Activated CD4-positive, alpha-beta T cell treated with anti-CD3 and anti-CD28 coated beads, Interleukin-2, amount 10 ng/mL, durations not matched to agents 24 days and 14 days (primary cell): Measurements from ENCODE around the gene CEBPG. TPM values are rescaled to one million over a fixed set of nuclear protein-coding genes. Genes with fewer than 3 reads are reported as not detected.

ENCODE experiments used
- DNase-seq: peaks from one replicate; pipeline ENCODE4 v3.0.0; 2022
- H3K27ac Mint-ChIP-seq: one replicate; pipeline ENCODE4 v1.8.0; 2022; ENCODE audit warnings: mild to moderate bottlenecking, mixed read lengths
- H3K27me3 Mint-ChIP-seq: one replicate; pipeline ENCODE4 v1.8.0; 2022; ENCODE audit warnings: mixed read lengths
- H3K36me3 Mint-ChIP-seq: one replicate; pipeline ENCODE4 v1.8.0; 2022; ENCODE audit warnings: low read depth, mild to moderate bottlenecking, mixed read lengths
- H3K4me1 Mint-ChIP-seq: one replicate; pipeline ENCODE4 v1.8.0; 2021; ENCODE audit warnings: mixed read lengths
- H3K4me3 Mint-ChIP-seq: one replicate; pipeline ENCODE4 v1.8.0; 2022; ENCODE audit warnings: mild to moderate bottlenecking, moderate library complexity, mixed read lengths
- H3K9me3 Mint-ChIP-seq: one replicate; pipeline ENCODE4 v1.8.0; 2021; ENCODE audit warnings: mixed read lengths
- intact Hi-C: fragments of 100-400 bp; cut with micrococcal nuclease; formaldehyde crosslinking; loops from one replicate; pipeline ENCODE4 v1.15.1; 2023
- total RNA-seq: library from RNA; stranded (reverse); gene quantifications from 2 replicates; pipeline ENCODE4 v1.2.3, GENCODE V29; 2022

The CEBPG gene
- total RNA-seq, 1 donor from 2014 or later = 29.7 TPM

DNA sequence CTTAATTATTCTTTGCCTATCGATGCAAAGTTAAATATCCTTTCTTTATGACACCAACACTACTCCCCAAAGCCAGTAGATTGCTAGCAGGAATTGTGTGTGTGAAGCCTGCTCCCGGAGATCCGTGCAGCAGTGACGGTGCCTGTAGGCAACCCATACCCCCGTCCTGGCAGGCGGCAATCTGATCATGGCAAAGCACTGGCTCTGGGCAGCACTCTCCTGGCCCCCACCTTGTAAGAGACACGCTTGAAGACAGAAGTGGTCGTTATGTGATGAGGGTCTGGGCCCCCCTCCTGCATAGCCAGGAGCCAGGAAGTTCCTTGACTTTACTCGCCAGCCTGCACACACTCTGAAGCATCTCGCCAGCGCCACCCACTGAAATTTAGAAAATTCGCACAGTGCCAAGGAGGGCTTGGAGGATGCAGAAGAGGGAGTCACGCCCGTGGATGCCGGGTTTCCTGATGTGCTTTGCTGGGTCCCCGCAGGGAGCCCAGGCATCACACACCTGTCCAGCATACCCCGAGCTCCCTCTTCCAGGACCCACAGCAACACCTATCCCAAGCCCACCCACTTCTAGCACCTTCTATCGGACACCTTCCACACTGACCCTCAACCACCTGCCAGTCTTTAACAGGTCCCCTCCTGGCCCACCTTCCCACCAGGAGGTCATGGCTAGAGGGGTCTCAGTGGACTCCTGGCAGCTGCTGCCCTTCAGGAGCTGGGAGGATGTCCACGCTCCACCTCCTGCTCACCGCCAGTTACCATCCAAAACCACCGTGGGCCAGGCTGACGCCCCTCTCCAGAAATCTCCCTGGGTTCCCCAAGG lies 54.5 kb downstream of the CEBPG start:
- H3K27ac Mint-ChIP-seq = no peak overlapping the region
- no peaks in the 10 kb centered on the region for H3K9me3 Mint-ChIP-seq
- intact Hi-C loops = no loop called here

DNA sequence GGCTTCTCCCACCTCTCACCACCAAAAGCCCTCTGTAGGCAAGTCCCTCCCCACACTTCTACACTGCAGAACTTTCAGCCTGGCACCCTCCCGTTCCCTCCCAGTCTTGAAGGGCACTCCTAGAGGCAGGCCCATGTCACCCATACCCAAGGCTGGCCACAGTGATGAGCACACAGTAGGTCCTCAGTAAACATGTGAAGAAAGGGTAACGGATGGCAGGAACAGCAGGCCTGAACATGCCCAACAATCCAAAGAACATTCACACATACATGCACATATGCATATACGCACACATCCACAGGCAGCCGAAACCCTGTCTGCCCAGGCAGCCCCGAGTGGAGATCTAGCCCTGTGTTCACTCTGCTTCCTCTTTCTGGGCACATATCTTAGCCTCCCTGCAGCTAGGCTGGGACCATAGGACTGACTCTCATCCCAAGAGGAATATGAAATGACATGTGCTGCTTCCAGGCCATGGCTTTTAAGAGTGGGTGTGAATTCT lies 55.2 kb downstream of the CEBPG start:
- Mint-ChIP-seq H3K9me3 (no peaks in the 10 kb centered on the region), H3K27me3 (peaks cover 2% of the 10 kb centered on the region), H3K27ac (no peak overlapping the region), H3K4me1 (no peaks in the 10 kb centered on the region), H3K4me3 (no peak overlapping the region), H3K36me3 (no peaks in the 10 kb centered on the region)
- no peak for DNase-seq
- intact Hi-C loops = no loop called here

More for the DNA sequence above, 54.5 kb downstream of the CEBPG start:
- Mint-ChIP-seq H3K36me3 (no peaks in the 10 kb centered on the region), H3K4me3 (no peak overlapping the region), H3K4me1 (no peaks in the 10 kb centered on the region), H3K27me3 (peaks cover 2% of the 10 kb centered on the region)
- DNase-seq = no peak

DNA sequence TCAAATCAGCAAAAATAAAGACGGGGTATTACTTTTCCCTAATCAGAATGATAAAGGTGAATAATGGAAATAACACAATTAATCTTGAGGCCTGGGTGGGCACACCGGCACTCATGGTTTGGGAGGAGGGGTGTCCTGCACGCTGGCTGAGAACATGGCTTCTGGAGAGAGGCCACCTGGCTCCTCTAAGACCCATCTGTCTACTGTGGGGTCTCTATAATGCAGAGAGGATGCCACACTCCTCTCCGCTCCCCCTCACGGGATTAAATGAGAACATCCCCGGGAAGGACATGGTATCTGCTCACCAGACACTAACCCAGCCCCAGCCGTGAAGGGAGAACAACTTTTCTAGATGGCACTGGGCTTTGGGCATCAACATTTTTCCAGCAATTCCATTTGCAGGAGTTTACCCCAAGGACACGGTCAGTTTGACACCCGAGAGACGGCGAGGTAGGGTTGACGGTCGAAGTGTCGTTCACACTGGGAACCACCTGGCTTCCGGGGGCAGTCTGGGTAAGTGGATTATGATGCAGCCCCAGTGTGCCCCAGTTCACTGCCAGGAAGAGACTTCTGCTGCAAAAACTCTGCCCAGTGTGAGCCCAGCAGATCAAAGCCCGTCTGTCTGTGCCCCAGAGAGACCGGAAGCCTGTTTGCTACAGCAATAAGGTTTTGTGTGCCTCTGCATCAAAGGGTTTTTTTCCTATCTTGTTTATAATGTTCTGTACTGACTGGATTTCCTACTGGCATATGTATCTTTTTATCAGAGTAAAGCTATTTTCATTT lies 56.6 kb downstream of the CEBPG start:
- Mint-ChIP-seq H3K27me3 (peaks cover 2% of the 10 kb centered on the region), H3K36me3 (no peaks in the 10 kb centered on the region), H3K4me3 (no peak overlapping the region), H3K9me3 (no peaks in the 10 kb centered on the region), H3K4me1 (no peaks in the 10 kb centered on the region), H3K27ac (no peak overlapping the region)
- intact Hi-C loops = loop anchor here (1.0 kb wide), 1 partner anchor 341 kb away; no protein-coding TSS in a partner anchor
- DNase-seq = no peak

- H3K9me3 Mint-ChIP-seq = no peaks in the 10 kb centered on the region
- DNase-seq = peak; percentile 88
- H3K27ac Mint-ChIP-seq = no peak overlapping the region
- no peaks in the 10 kb centered on the region for H3K36me3 Mint-ChIP-seq
- no peak overlapping the region for H3K4me3 Mint-ChIP-seq
- intact Hi-C loops = loop anchor here (1.0 kb wide), 1 partner anchor 341 kb away; no protein-coding TSS in a partner anchor
- peaks cover 2% of the 10 kb centered on the region for H3K27me3 Mint-ChIP-seq
- no peaks in the 10 kb centered on the region for H3K4me1 Mint-ChIP-seq
Observed at GRCh38 chr19:33430674-33431277, 57.3 kb downstream of the CEBPG start.

- Mint-ChIP-seq H3K4me3 (no peak overlapping the region), H3K4me1 (no peaks in the 10 kb centered on the region), H3K36me3 (no peaks in the 10 kb centered on the region), H3K9me3 (no peaks in the 10 kb centered on the region), H3K27me3 (peaks cover 2% of the 10 kb centered on the region), H3K27ac (no peak overlapping the region)
- no peak for DNase-seq
- intact Hi-C loops = no loop called here
Observed at GRCh38 chr19:33432015-33432414, 58.5 kb downstream of the CEBPG start.

Other genes with a start within 250 kb of the CEBPG start
- gene WDR88, start 241.6 kb upstream of the CEBPG start, total RNA-seq = not detected in 2 replicates
- 0.23 and 0.43 TPM in 2 replicates for gene LRP3, start 179.4 kb upstream of the CEBPG start, total RNA-seq
- gene SLC7A10, start 147.9 kb upstream of the CEBPG start, total RNA-seq = not detected in 2 replicates
- 1.2 and 1.4 TPM in 2 replicates for gene CEBPA, start 71.2 kb upstream of the CEBPG start, total RNA-seq
- 17.1 and 21.1 TPM in 2 replicates for gene PEPD, start 148.1 kb downstream of the CEBPG start, total RNA-seq
- gene CHST8, start 248.2 kb downstream of the CEBPG start, total RNA-seq = not detected in 2 replicates